Right lobe of liver (tissue), 6 donors: ENCODE data around the gene IGF1R. TPM values are rescaled to one million over a fixed set of nuclear protein-coding genes. Genes with fewer than 3 reads are reported as not detected.
"Not testable (repeated sequence)": the region's sequence is repeated elsewhere in the genome, so short reads cannot be mapped to it uniquely, and the experiment has no call there.

Experiments used
- ATAC-seq, 4 donors: fragments of 200-7000 bp; cut with Tn5 transposase; one replicate each; pipeline ENCODE4 v1.9.1; 2020; ENCODE audit warnings: mild to moderate bottlenecking in 4 of 4, moderate library complexity in 4 of 4
- DNase-seq, 3 donors: peaks; one replicate each; pipeline ENCODE4 v3.0.0-alpha.2; 2020
- H3K27ac ChIP-seq, 3 donors: fragments of 200-600 bp; one replicate each; pipeline ENCODE4 v1.8.0; 2022
- H3K27me3 ChIP-seq, 2 donors: fragments of 200-600 bp; one replicate each; pipeline ENCODE4 v1.8.0; 2022
- H3K36me3 ChIP-seq, 4 donors: fragments of 200-600 bp; sonication (generic) in 1 of 4; one replicate each; pipeline versions ENCODE4 v1.5.1 to v1.8.0; 2017 to 2022; ENCODE audit warnings: control low read depth in 1 of 4
- H3K4me1 ChIP-seq, 4 donors: fragments of 200-600 bp; sonication (generic) in 1 of 4; one replicate each; pipeline versions ENCODE4 v1.5.1 to v1.8.0; 2017 to 2022; ENCODE audit warnings: control low read depth in 1 of 4
- H3K4me3 ChIP-seq, 3 donors: fragments of 200-600 bp; one replicate each; pipeline ENCODE4 v1.8.0; 2022
- H3K9me3 ChIP-seq, 4 donors: fragments of 200-600 bp; sonication (generic) in 1 of 4; one replicate each; pipeline versions ENCODE4 v1.5.1 to v1.8.0; 2017 to 2022; ENCODE audit warnings: control low read depth in 1 of 4
- CTCF ChIP-seq, 4 donors: fragments of 200-600 bp in 3 of 4; fragments of 450-650 bp in 1 of 4; IDR thresholded peaks; one replicate each; pipeline versions ENCODE4 v1.5.1 to v1.8.0; 2016 to 2022; ENCODE audit warnings: antibody characterized with exemption in 4 of 4, mild to moderate bottlenecking in 2 of 4
- POLR2A ChIP-seq: fragments of 450-650 bp; IDR thresholded peaks from one replicate; pipeline ENCODE4 v1.6.1; 2017; ENCODE audit warnings: antibody characterized with exemption, mild to moderate bottlenecking
- WGBS: methylation state at CpG from one replicate; pipeline ENCODE4 v1.1.6; 2018; ENCODE audit warnings: low coverage, low lambda C conversion rate; ENCODE audit not compliant: insufficient coverage; ENCODE audit errors: missing lambda C conversion rate; 5-methylcytosine and 5-hydroxymethylcytosine counted together
- intact Hi-C, 2 donors: fragments of 100-400 bp; cut with DNase I; formaldehyde crosslinking; loops; one replicate each; pipeline versions ENCODE4 v1.11.2 to v1.14.1; 2022
- total RNA-seq, 6 experiments: library from RNA; depleted of rRNA in 2 of 6; stranded (reverse); fragments of >200 nt in 2 of 6; fragmentation: NEBNext Ultra II Directional in 3 of 6; extraction: Animal tissue kit (Norgen Biotek cat#: 25700) in 3 of 6; gene quantifications; one replicate each; pipeline versions ENCODE4 v1.1.0 to v1.2.4, GENCODE V29; 2016 to 2023
- donor health status: DM: no; HTN: yes; CAD: no.
- donor health status: DM: no; HTN: no; CAD: no.
- donor health status: DM: no; HTN: no; CAD: no.
- donor health status: DM: no; HTN: yes; CAD: no.
- donor health status: DM: no; HTN: yes; CAD: no.

The IGF1R gene
- total RNA-seq, 6 experiments from 2014 or later: 2.5 to 5.3 (median 3.8) TPM

GRCh38 chr15:98617328-98617980 is 30.9 kb upstream of the IGF1R start:
- peaks cover 4 to 11% of the 10 kb centered on the region in 2 donors for H3K27me3 ChIP-seq
- TF ChIP-seq CTCF (IDR thresholded peaks at IDR 0.05): no peak
- WGBS: 68% methylated on average over 5 of the region's 5 CpGs

GRCh38 chr15:98618576-98618975 is 29.8 kb upstream of the IGF1R start:
- 79% methylated on average over 13 of the region's 13 CpGs for WGBS
- DNase-seq, H3K4me1 ChIP-seq, H3K36me3 ChIP-seq, H3K4me3 ChIP-seq, ATAC-seq, H3K9me3 ChIP-seq, H3K27ac ChIP-seq, intact Hi-C loops: not testable (repeated sequence)
- peaks cover 4 to 21% of the 10 kb centered on the region in 2 donors for H3K27me3 ChIP-seq

More at GRCh38 chr15:98617328-98617980, 30.9 kb upstream of the IGF1R start:
- Histone ChIP-seq H3K9me3 (no peaks in the 10 kb centered on the region), H3K4me3 (no peak overlapping the region), H3K36me3 (no peaks in the 10 kb centered on the region), H3K27ac (no peak overlapping the region), H3K4me1 (no peaks in the 10 kb centered on the region)
- intact Hi-C loops: no loop called here
- ATAC-seq (no peak), DNase-seq (no peak)

- no peak for ATAC-seq
- Histone ChIP-seq H3K27me3 (peaks cover 4 to 26% of the 10 kb centered on the region in 2 donors), H3K27ac (no peak overlapping the region), H3K36me3 (no peaks in the 10 kb centered on the region), H3K4me1 (no peaks in the 10 kb centered on the region), H3K9me3 (no peaks in the 10 kb centered on the region), H3K4me3 (no peak overlapping the region)
- intact Hi-C loops: no loop called here
- 60% methylated on average over 7 of the region's 8 CpGs for WGBS
- TF ChIP-seq CTCF (IDR thresholded peaks at IDR 0.05): no peak
- no peak for TF ChIP-seq POLR2A
- no peak for DNase-seq
Observed at GRCh38 chr15:98620020-98620419, 28.3 kb upstream of the IGF1R start.

- H3K9me3 ChIP-seq: no peaks in the 10 kb centered on the region
- H3K36me3 ChIP-seq: no peaks in the 10 kb centered on the region
- H3K27ac ChIP-seq: no peak overlapping the region
- TF ChIP-seq POLR2A (no peak), CTCF (IDR thresholded peaks at IDR 0.05) (no peak)
- H3K27me3 ChIP-seq: peaks cover 4 to 26% of the 10 kb centered on the region in 2 donors
- DNase-seq (no peak), ATAC-seq (no peak)
- no peak overlapping the region for H3K4me3 ChIP-seq
- H3K4me1 ChIP-seq: no peaks in the 10 kb centered on the region
- intact Hi-C loops: no loop called here
- WGBS: 15% methylated on average over 2 of the region's 2 CpGs
Observed at GRCh38 chr15:98621021-98621420, 27.3 kb upstream of the IGF1R start.

GRCh38 chr15:98625614-98626013 is 22.7 kb upstream of the IGF1R start:
- H3K4me1 ChIP-seq: no peaks in the 10 kb centered on the region
- no peaks in the 10 kb centered on the region for H3K9me3 ChIP-seq
- DNase-seq (no peak), ATAC-seq (no peak)
- H3K27me3 ChIP-seq: peaks cover 0 to 22% of the 10 kb centered on the region in 2 donors
- no peaks in the 10 kb centered on the region for H3K36me3 ChIP-seq
- TF ChIP-seq POLR2A: no peak
- TF ChIP-seq CTCF (IDR thresholded peaks at IDR 0.05): no peak
- no peak overlapping the region for H3K27ac ChIP-seq
- WGBS: 75% methylated on average over 18 of the region's 22 CpGs
- intact Hi-C loops: no loop called here
- H3K4me3 ChIP-seq: no peak overlapping the region
